Measurements from ENCODE around the gene CDC5L. TPM values are rescaled to one million over a fixed set of nuclear protein-coding genes. Genes with fewer than 3 reads are reported as not detected.
"Not testable (repeated sequence)": the region's sequence is repeated elsewhere in the genome, so short reads cannot be mapped to it uniquely, and the experiment has no call there.

CDC5L gene
- total and polyA plus RNA-seq, 4 experiments from 2014 or later, result 9.8 to 22.4 (median 19.3) TPM

DNA sequence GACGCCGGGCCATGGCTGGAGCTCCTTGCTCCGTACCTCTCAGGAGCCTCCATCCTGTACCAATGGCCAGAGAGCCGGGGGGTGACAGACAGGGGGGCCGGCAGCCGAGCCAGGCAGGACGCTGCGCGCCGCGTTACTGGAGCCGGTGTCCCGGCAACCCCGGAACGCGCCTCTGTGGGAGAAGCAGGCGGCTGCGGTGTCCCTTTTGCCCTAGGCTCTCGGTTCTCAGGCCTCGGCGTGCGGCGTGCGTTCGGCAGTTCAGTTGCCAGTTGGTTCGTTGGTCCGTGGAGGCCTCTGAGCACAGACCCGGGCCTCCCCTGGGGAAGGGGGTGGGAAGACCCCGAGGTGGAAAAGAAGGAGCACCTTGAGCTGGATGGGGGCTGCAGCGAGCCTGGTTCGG lies 45.0 kb upstream of the CDC5L start, which contains the start of gene SPATS1:
Gene SPATS1 (plus strand): TSS at position 162 of the 400 bp plus-strand sequence. CDS start 446 bp downstream, outside the sequence.
- H3K4me3 ChIP-seq (ENCODE audit: low read length in 2 of 2), result no peak within 1 kb of the TSS
- H3K27ac Mint-ChIP-seq, result peak within 1 kb of the TSS in 1 of 7 donors; percentile 57
- H3K4me1 Mint-ChIP-seq, result no peaks in the 10 kb centered on the region
- H3K9me3 ChIP-seq (ENCODE audit: control insufficient read depth in 1 of 2, low read length in 2 of 2), result no peaks in the 10 kb centered on the region
- no peak within 1 kb of the TSS for H3K27ac ChIP-seq (ENCODE audit: low read depth, low read length)
- ChIA-PET POLR2A (ENCODE audit: partially characterized antibody) (interaction anchor here (1.1 kb wide), 1 partner anchor 45 kb away, joined by 5 read pairs; the partner anchor contains the start of gene CDC5L), CTCF (ENCODE audit: partially characterized antibody) (interaction anchor here (0.7 to 3.0 kb wide), 3 partner anchors 74 to 237 kb away, joined by 4 to 14 read pairs (median 7); no protein-coding TSS in a partner anchor)
- H3K27me3 ChIP-seq (ENCODE audit: insufficient read depth, low read length), result peaks cover 14% of the 10 kb centered on the region
- no peaks in the 10 kb centered on the region for H3K9me3 Mint-ChIP-seq
- H3K36me3 ChIP-seq (ENCODE audit: insufficient read depth, low read length), result no peaks in the 10 kb centered on the region
- H3K36me3 Mint-ChIP-seq, result no peaks in the 10 kb centered on the region
- no peak for DNase-seq
- no peak within 1 kb of the TSS for H3K4me3 Mint-ChIP-seq
- H3K27me3 Mint-ChIP-seq, result peaks cover 40 to 50% of the 10 kb centered on the region in 2 donors
- H3K4me1 ChIP-seq (ENCODE audit: insufficient read depth, low read length), result no peaks in the 10 kb centered on the region
- intact Hi-C loops (cut with micrococcal nuclease), result no loop called here

GRCh38 chr6:44346818-44347217 lies 40.7 kb upstream of the CDC5L start:
- H3K36me3 ChIP-seq (ENCODE audit: insufficient read depth, low read length); H3K27ac Mint-ChIP-seq; intact Hi-C loops (cut with micrococcal nuclease); H3K4me3 Mint-ChIP-seq; H3K4me3 ChIP-seq (ENCODE audit: low read length in 2 of 2); DNase-seq; H3K27ac ChIP-seq (ENCODE audit: low read depth, low read length); H3K9me3 ChIP-seq (ENCODE audit: control insufficient read depth in 1 of 2, low read length in 2 of 2); H3K36me3 Mint-ChIP-seq; H3K9me3 Mint-ChIP-seq; H3K4me1 Mint-ChIP-seq; H3K4me1 ChIP-seq (ENCODE audit: insufficient read depth, low read length); POLR2A ChIA-PET (ENCODE audit: partially characterized antibody): not testable (repeated sequence)
- peaks cover 10% of the 10 kb centered on the region for H3K27me3 ChIP-seq (ENCODE audit: insufficient read depth, low read length)
- CTCF ChIA-PET (ENCODE audit: partially characterized antibody), result interaction anchor here (1.2 kb wide), 1 partner anchor 11 kb away, joined by 3 read pairs; no protein-coding TSS in a partner anchor
- peaks cover 34 to 35% of the 10 kb centered on the region in 2 donors for H3K27me3 Mint-ChIP-seq

DNA sequence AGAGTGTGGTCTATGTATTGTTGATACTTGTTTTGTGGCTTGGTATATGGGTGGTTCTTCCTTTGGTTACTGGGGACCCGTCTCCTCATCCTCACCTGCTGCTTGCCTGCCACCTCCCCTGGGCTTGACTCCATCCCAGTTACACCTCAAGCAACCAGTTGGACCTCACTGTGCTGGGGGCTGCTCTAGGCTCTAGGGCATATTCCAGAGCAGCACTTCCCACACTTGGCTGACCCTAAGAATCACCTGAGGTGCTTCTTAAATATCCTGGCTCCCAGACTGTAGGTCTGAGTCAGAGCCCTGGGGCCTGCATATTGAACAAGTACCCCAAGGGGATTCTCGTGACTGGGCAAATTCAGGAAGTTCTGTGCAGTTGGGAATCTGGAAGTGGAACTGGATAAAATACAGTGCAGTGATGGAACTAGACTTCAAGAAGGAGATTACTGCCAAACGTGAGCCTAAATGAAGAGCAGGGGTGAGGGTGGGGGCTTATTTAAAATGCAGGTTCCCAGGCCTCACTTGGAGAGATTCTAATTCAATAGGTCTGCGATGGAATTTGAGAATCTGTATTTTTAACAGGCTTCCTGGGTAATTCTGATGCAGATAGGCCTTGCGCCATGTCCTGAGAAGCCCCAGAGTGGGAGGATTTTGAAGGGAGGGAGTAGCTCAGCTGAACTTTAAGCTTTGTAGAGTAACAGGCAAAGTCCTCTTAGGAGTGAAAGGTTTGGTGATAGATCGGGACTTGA lies 37.4 kb upstream of the CDC5L start:
- ChIA-PET CTCF (ENCODE audit: partially characterized antibody) (interaction anchor here (2.1 kb wide), 1 partner anchor 11 kb away, joined by 7 read pairs; no protein-coding TSS in a partner anchor), POLR2A (ENCODE audit: partially characterized antibody) (no interaction called here)
- no peak overlapping the region for H3K4me3 ChIP-seq (ENCODE audit: low read length in 2 of 2)
- no peaks in the 10 kb centered on the region for H3K9me3 ChIP-seq (ENCODE audit: control insufficient read depth in 1 of 2, low read length in 2 of 2)
- no peak overlapping the region for H3K27ac ChIP-seq (ENCODE audit: low read depth, low read length)
- Mint-ChIP-seq H3K9me3 (no peaks in the 10 kb centered on the region), H3K27ac (no peak overlapping the region), H3K36me3 (no peaks in the 10 kb centered on the region), H3K27me3 (peaks cover 9 to 12% of the 10 kb centered on the region in 2 donors), H3K4me3 (no peak overlapping the region), H3K4me1 (no peaks in the 10 kb centered on the region)
- no peaks in the 10 kb centered on the region for H3K27me3 ChIP-seq (ENCODE audit: insufficient read depth, low read length)
- intact Hi-C loops (cut with micrococcal nuclease), result no loop called here
- DNase-seq, result no peak
- no peaks in the 10 kb centered on the region for H3K4me1 ChIP-seq (ENCODE audit: insufficient read depth, low read length)
- no peaks in the 10 kb centered on the region for H3K36me3 ChIP-seq (ENCODE audit: insufficient read depth, low read length)

GRCh38 chr6:44350650-44350994 lies 36.9 kb upstream of the CDC5L start:
- H3K9me3 ChIP-seq (ENCODE audit: control insufficient read depth in 1 of 2, low read length in 2 of 2); H3K4me1 ChIP-seq (ENCODE audit: insufficient read depth, low read length); DNase-seq; H3K4me3 Mint-ChIP-seq; H3K36me3 Mint-ChIP-seq; H3K4me1 Mint-ChIP-seq; H3K9me3 Mint-ChIP-seq; H3K4me3 ChIP-seq (ENCODE audit: low read length in 2 of 2); H3K36me3 ChIP-seq (ENCODE audit: insufficient read depth, low read length); H3K27ac ChIP-seq (ENCODE audit: low read depth, low read length); H3K27ac Mint-ChIP-seq; POLR2A ChIA-PET (ENCODE audit: partially characterized antibody); H3K27me3 ChIP-seq (ENCODE audit: insufficient read depth, low read length); intact Hi-C loops (cut with micrococcal nuclease); H3K27me3 Mint-ChIP-seq: not testable (repeated sequence)
- CTCF ChIA-PET (ENCODE audit: partially characterized antibody), result interaction anchor here (2.1 kb wide), 1 partner anchor 11 kb away, joined by 7 read pairs; no protein-coding TSS in a partner anchor

DNA sequence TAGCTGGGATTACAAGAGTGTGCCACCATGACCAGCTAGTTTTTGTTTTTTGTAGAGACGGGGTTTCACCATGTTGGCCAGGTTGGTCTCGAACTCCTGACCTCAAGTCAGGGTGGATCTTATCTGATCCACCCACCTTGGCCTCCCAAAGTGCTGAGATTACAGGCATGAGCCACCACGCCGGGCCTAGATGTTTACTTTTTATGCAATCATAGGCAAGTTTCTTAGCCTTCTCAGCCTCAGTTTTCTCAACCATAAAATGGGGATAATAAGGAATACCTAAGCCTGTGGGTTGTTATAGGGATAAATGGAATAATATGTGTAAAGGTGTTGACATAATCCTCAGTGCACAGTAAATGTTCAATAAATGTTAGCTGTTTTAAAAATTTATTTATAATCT lies 35.2 kb upstream of the CDC5L start:
- no peak overlapping the region for H3K27ac Mint-ChIP-seq
- ChIA-PET CTCF (ENCODE audit: partially characterized antibody) (interaction anchor here (1.1 kb wide), 1 partner anchor 12 kb away, joined by 5 read pairs; no protein-coding TSS in a partner anchor), POLR2A (ENCODE audit: partially characterized antibody) (no interaction called here)
- no peaks in the 10 kb centered on the region for H3K4me1 ChIP-seq (ENCODE audit: insufficient read depth, low read length)
- H3K9me3 ChIP-seq (ENCODE audit: control insufficient read depth in 1 of 2, low read length in 2 of 2), result no peaks in the 10 kb centered on the region
- peaks cover 0 to 3% (median 0%) of the 10 kb centered on the region in 8 donors for H3K9me3 Mint-ChIP-seq
- H3K27ac ChIP-seq (ENCODE audit: low read depth, low read length), result no peak overlapping the region
- peaks cover 0 to 4% of the 10 kb centered on the region in 2 donors for H3K27me3 Mint-ChIP-seq
- no peak overlapping the region for H3K4me3 ChIP-seq (ENCODE audit: low read length in 2 of 2)
- intact Hi-C loops (cut with micrococcal nuclease), result no loop called here
- H3K27me3 ChIP-seq (ENCODE audit: insufficient read depth, low read length), result no peaks in the 10 kb centered on the region
- H3K36me3 Mint-ChIP-seq, result no peaks in the 10 kb centered on the region
- H3K4me3 Mint-ChIP-seq, result no peak overlapping the region
- DNase-seq, result no peak
- no peaks in the 10 kb centered on the region for H3K4me1 Mint-ChIP-seq
- H3K36me3 ChIP-seq (ENCODE audit: insufficient read depth, low read length), result no peaks in the 10 kb centered on the region

DNA sequence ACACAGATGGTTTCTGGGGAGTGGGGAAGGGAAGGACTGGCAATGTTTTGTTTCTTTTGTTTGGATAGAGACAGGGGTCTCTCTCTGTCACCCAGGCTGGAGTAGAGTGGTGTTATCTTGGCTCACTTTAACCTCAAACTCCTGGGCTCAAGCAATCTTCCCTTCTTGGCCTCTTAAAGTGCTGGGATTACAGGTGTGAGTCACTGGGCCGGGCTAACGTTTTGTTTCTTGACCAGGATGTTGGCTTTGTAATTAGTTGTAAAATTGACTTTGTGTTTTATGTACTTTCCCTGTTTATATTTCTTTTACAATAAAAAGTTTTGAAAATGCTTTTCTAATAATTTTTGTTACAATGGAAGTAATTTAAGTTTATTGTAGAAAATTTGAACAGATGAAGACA lies 34.2 kb upstream of the CDC5L start:
- POLR2A ChIA-PET (ENCODE audit: partially characterized antibody), result no interaction called here
- H3K27ac Mint-ChIP-seq, result no peak overlapping the region
- peaks cover 0 to 3% (median 0%) of the 10 kb centered on the region in 8 donors for H3K9me3 Mint-ChIP-seq

GRCh38 chr6:44355640-44356039 lies 31.9 kb upstream of the CDC5L start:
- Histone ChIP-seq H3K27me3 (ENCODE audit: insufficient read depth, low read length) (no peaks in the 10 kb centered on the region), H3K36me3 (ENCODE audit: insufficient read depth, low read length) (no peaks in the 10 kb centered on the region), H3K27ac (ENCODE audit: low read depth, low read length) (no peak overlapping the region), H3K4me3 (ENCODE audit: low read length in 2 of 2) (no peak overlapping the region), H3K9me3 (ENCODE audit: control insufficient read depth in 1 of 2, low read length in 2 of 2) (no peaks in the 10 kb centered on the region), H3K4me1 (ENCODE audit: insufficient read depth, low read length) (no peaks in the 10 kb centered on the region)
- no peak overlapping the region for H3K4me3 Mint-ChIP-seq
- CTCF ChIA-PET (ENCODE audit: partially characterized antibody), result no interaction called here
- H3K36me3 Mint-ChIP-seq, result no peaks in the 10 kb centered on the region
- peaks cover 0 to 3% (median 0%) of the 10 kb centered on the region in 8 donors for H3K9me3 Mint-ChIP-seq
- peaks cover 0 to 10% of the 10 kb centered on the region in 2 donors for H3K27me3 Mint-ChIP-seq
- H3K27ac Mint-ChIP-seq, result no peak overlapping the region
- POLR2A ChIA-PET (ENCODE audit: partially characterized antibody), result no interaction called here
- intact Hi-C loops (cut with micrococcal nuclease), result no loop called here
- DNase-seq, result no peak
- no peaks in the 10 kb centered on the region for H3K4me1 Mint-ChIP-seq

More for the DNA sequence above, 34.2 kb upstream of the CDC5L start:
- H3K27ac ChIP-seq (ENCODE audit: low read depth, low read length), result no peak overlapping the region
- H3K36me3 ChIP-seq (ENCODE audit: insufficient read depth, low read length), result no peaks in the 10 kb centered on the region
- H3K27me3 Mint-ChIP-seq, result peaks cover 0 to 8% of the 10 kb centered on the region in 2 donors
- H3K27me3 ChIP-seq (ENCODE audit: insufficient read depth, low read length), result no peaks in the 10 kb centered on the region
- intact Hi-C loops (cut with micrococcal nuclease), result no loop called here
- no peaks in the 10 kb centered on the region for H3K36me3 Mint-ChIP-seq
- H3K4me1 Mint-ChIP-seq, result no peaks in the 10 kb centered on the region
- H3K9me3 ChIP-seq (ENCODE audit: control insufficient read depth in 1 of 2, low read length in 2 of 2), result no peaks in the 10 kb centered on the region
- DNase-seq, result no peak
- no peaks in the 10 kb centered on the region for H3K4me1 ChIP-seq (ENCODE audit: insufficient read depth, low read length)
- H3K4me3 Mint-ChIP-seq, result no peak overlapping the region
- CTCF ChIA-PET (ENCODE audit: partially characterized antibody), result interaction anchor here (1.1 kb wide), 1 partner anchor 14 kb away, joined by 5 read pairs; no protein-coding TSS in a partner anchor
- no peak overlapping the region for H3K4me3 ChIP-seq (ENCODE audit: low read length in 2 of 2)

Measured in CD4-positive, alpha-beta memory T cell (primary cell).